ENCODE results near the gene ZNF684.

ZNF684 gene

DNA sequence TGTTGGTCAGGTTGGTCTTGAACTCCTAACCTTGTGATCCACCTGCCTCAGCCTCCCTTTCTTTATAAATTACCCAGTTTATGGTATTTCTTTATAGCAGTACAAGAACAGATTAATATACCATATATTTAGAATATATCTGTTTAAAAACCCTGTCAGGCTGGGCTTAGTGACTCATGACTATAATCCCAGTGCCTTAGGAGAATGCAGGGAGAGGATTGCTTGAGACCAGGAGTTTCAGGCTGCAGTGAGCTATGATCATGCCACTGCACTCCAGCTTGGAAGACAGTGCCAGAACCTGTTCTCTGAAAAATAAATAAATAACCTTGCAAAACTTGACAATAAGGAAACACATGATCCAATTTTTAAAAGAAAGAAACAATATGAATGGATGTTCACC lies 43.9 kb downstream of the ZNF684 start:
- DNase-seq: no peak

GRCh38 chr1:40582116-40582515 lies 50.7 kb downstream of the ZNF684 start:
- DNase-seq: no peak

- DNase-seq: no peak
Measured at GRCh38 chr1:40583980-40584379, 52.5 kb downstream of the ZNF684 start.

GRCh38 chr1:40588586-40588985 lies 57.1 kb downstream of the ZNF684 start:
- DNase-seq: no peak

GRCh38 chr1:40592107-40592803 lies 60.8 kb downstream of the ZNF684 start:
- peak; percentile 32 for DNase-seq

DNA sequence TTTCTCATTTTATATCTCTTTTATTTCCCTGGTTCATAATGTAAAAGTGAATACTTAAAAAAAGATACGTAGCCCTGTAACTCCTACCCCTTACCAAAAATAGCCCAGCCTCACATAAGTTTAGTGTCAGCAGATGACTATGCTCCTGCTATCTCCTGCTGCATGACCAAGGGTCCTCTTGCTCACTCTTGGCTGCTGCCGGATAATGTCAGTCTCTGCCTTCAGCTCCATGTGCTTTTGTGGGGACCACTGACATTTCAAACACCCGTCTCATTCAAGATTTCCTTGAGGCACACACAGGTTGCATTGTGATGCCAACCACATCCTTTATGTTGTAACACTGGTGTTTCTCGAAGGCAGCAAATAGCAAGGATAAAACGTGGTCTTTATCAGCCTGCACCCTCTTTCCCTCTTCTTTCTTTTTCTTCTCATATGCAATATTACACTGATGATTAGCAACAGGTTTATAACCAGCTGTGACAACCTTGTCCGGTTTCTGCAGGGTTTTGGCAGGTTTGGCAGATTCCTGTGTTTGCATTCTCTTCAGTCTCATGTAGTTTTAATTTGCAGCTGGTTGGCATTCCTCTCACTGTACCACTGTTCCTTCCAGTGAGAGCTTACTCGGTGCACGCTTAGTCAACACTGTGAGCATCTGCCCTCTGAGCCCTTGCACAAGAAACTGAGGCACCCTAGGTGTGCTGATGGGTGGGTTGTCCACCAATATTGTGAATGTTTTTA lies 62.2 kb downstream of the ZNF684 start:
- DNase-seq: no peak

GRCh38 chr1:40594187-40594531 lies 62.7 kb downstream of the ZNF684 start:
- no peak for DNase-seq

- no peak for DNase-seq
Measured at GRCh38 chr1:40595623-40596022, 64.2 kb downstream of the ZNF684 start.

Measured in NCI-H2227 treated with DMSO at 0.1 percent for 48 hours (cell line).